ENCODE measurements around the gene CELF2. TPM values are rescaled to one million over a fixed set of nuclear protein-coding genes. Genes with fewer than 3 reads are reported as not detected.

CELF2 gene
- total RNA-seq, 2 donors from 2014 or later = 116 to 124 TPM

GRCh38 chr10:11238893-11239292 lies 221.2 kb downstream of the CELF2 start:
- no peaks in the 10 kb centered on the region for H3K9me3 Mint-ChIP-seq
- no peaks in the 10 kb centered on the region for H3K27me3 Mint-ChIP-seq (ENCODE audit: low read depth)
- peak overlapping the region in 1 of 2 donors; percentile 54 for H3K4me3 Mint-ChIP-seq
- DNase-seq (no peak), ATAC-seq (replicated peaks in 1 of 2) (no peak)
- H3K4me1 Mint-ChIP-seq (ENCODE audit: low read depth) = peaks cover 65% of the 10 kb centered on the region
- peaks cover 4 to 10% of the 10 kb centered on the region in 2 donors for H3K36me3 Mint-ChIP-seq (ENCODE audit: insufficient read depth in 2 of 2)
- peak overlapping the region; percentile 88 for H3K27ac Mint-ChIP-seq

DNA sequence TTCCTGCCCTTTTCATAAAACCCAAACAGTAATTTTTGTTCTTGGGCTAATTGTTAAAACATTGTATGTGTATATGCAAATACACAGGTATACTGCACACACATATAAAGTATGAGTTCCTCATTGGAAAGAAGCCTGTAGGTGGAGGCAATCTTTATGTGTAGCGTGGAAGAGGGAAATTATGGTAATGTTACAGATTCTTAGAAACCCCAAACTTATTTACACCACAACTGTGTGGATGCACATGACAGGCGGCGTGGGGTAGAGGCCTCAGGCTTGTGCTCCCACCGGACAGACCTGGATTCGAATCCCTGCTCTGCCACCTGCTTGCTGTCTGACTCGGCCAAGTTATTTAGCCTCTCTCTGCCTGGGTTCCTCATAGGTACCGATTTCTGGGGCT lies 223.0 kb downstream of the CELF2 start:
- Mint-ChIP-seq H3K9me3 (no peaks in the 10 kb centered on the region), H3K36me3 (ENCODE audit: insufficient read depth in 2 of 2) (peaks cover 4 to 10% of the 10 kb centered on the region in 2 donors)
- ATAC-seq (replicated peaks in 1 of 2) = no peak

DNA sequence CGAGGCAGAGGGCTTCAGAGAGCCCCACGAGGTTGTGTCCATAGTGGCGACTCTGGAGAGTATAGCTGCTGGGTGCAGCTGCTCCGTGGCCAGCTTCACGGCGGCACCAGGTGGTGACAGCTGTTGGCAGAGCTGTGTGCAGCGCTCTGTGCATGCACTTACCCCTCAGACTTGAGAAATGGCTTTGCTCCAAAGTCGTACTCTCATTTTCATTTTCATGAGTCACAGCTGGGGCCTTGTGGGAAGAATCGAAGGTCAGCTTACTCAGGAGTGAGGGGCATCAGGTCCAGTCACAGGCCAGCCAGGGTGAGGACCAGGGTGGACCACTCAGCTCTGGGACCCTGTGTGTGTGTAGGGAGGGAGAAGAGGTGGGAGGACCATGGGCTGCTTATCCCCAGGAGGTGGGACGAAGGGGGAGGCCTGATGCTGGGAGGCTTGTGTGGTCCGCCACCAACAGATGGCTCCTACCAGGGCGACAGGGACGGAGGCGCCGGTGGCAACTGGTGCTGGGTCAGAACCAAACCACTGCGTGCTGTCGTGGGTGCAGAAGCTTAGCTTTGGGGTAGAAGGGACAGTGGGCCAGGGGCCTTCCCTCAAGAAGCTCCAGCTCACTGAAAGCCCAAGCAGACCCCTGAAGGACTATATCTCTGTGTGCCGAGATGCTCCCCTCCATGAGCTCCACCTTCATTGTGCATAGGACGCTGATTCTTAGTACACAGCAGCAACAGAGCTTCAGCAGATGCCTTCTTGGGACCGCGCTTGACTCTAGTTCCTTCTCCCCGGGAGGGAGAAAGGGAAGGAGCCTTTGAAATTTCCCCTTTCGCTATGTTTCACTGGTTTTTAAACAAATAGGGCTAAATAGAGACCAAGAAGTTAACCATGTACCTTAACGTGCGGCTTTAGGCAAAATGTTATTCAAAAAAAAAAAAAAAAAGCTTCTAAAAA lies 225.0 kb downstream of the CELF2 start:
- Mint-ChIP-seq H3K36me3 (ENCODE audit: insufficient read depth in 2 of 2) (peaks cover under 1 to 6% of the 10 kb centered on the region in 2 donors), H3K9me3 (no peaks in the 10 kb centered on the region), H3K4me1 (ENCODE audit: low read depth) (peaks cover 27% of the 10 kb centered on the region), H3K27ac (peak overlapping the region; percentile 95), H3K4me3 (peak overlapping the region; percentile 49 to 86), H3K27me3 (ENCODE audit: low read depth) (no peaks in the 10 kb centered on the region)
- DNase-seq (peak; percentile 53 to 59), ATAC-seq (replicated peaks in 1 of 2) (peak; percentile 70 to 79)

More for the DNA sequence above, 223.0 kb downstream of the CELF2 start:
- DNase-seq = no peak
- no peaks in the 10 kb centered on the region for H3K27me3 Mint-ChIP-seq (ENCODE audit: low read depth)
- peak overlapping the region in 1 of 2 donors; percentile 41 for H3K4me3 Mint-ChIP-seq
- H3K27ac Mint-ChIP-seq = peak overlapping the region; percentile 95
- H3K4me1 Mint-ChIP-seq (ENCODE audit: low read depth) = peaks cover 47% of the 10 kb centered on the region

GRCh38 chr10:11243425-11244222 lies 226.0 kb downstream of the CELF2 start:
- no peak overlapping the region for H3K27ac Mint-ChIP-seq
- H3K27me3 Mint-ChIP-seq (ENCODE audit: low read depth) = no peaks in the 10 kb centered on the region
- DNase-seq (no peak), ATAC-seq (replicated peaks in 1 of 2) (peak in 1 of 2 donors; percentile 16)
- H3K4me1 Mint-ChIP-seq (ENCODE audit: low read depth) = peaks cover 20% of the 10 kb centered on the region
- no peaks in the 10 kb centered on the region for H3K9me3 Mint-ChIP-seq
- H3K4me3 Mint-ChIP-seq = peak overlapping the region; percentile 50 to 64
- peaks cover 2 to 6% of the 10 kb centered on the region in 2 donors for H3K36me3 Mint-ChIP-seq (ENCODE audit: insufficient read depth in 2 of 2)

- Mint-ChIP-seq H3K27ac (no peak overlapping the region), H3K27me3 (ENCODE audit: low read depth) (no peaks in the 10 kb centered on the region), H3K9me3 (no peaks in the 10 kb centered on the region), H3K4me1 (ENCODE audit: low read depth) (peaks cover 17% of the 10 kb centered on the region), H3K36me3 (ENCODE audit: insufficient read depth in 2 of 2) (peaks cover 4 to 5% of the 10 kb centered on the region in 2 donors), H3K4me3 (no peak overlapping the region)
- no peak for ATAC-seq (replicated peaks in 1 of 2)
- no peak for DNase-seq
These were observed 227.4 kb downstream of the CELF2 start for GRCh38 chr10:11245095-11245479.

DNA sequence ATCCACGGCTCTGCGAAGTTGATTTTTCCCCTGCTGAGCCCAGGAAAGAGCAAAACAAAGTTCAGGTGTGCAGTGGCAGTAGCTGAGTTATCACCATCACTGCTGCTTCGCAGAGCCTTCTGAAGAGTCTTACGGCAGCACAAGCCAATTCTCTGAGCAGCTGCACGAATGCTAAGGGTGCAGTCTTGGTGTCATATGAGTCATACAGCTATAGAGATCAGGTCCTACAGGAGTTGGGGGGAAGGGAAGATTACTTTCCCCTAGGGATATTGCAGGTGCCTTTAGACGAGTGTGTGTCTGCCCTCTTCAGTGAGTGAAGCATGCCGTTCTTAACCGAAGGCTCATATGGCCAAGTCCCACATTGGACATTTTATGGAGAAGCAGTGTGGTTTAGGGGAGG lies 227.8 kb downstream of the CELF2 start:
- no peak overlapping the region for H3K4me3 Mint-ChIP-seq
- H3K4me1 Mint-ChIP-seq (ENCODE audit: low read depth) = peaks cover 17% of the 10 kb centered on the region
- H3K27ac Mint-ChIP-seq = no peak overlapping the region
- no peaks in the 10 kb centered on the region for H3K9me3 Mint-ChIP-seq
- peaks cover 4 to 6% of the 10 kb centered on the region in 2 donors for H3K36me3 Mint-ChIP-seq (ENCODE audit: insufficient read depth in 2 of 2)
- DNase-seq (no peak), ATAC-seq (replicated peaks in 1 of 2) (peak; percentile 51 to 54)
- H3K27me3 Mint-ChIP-seq (ENCODE audit: low read depth) = no peaks in the 10 kb centered on the region

DNA sequence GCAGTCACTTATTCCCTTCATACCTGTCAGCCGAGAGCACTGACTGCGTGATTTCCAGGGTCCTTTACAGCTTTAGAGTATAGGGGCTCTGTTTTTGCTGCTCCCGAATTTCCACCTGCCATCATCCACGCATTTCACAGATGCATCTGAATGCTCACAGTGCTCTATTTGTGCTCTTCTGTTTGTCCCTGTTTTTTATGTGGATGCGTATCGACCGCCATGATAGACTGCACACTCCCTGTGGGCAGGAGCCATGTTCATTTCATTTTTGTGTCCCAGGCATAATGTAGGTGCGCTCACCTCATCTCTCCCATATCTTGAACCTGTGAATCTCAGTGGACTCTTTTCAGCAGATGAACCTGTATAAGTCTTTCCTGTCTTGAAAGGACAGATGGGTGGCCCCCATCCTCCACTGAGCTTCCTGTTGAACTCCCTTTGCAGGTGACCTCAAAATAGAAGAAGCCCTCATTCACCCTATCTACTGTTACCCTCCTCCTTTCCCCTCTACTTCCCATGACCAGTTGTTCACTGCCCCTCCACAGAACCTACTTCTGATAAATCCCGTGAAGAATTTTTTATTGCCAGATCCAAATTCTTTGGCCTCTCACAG lies 228.4 kb downstream of the CELF2 start:
- no peaks in the 10 kb centered on the region for H3K9me3 Mint-ChIP-seq
- DNase-seq (no peak), ATAC-seq (replicated peaks in 1 of 2) (no peak)
- H3K36me3 Mint-ChIP-seq (ENCODE audit: insufficient read depth in 2 of 2) = peaks cover 4 to 6% of the 10 kb centered on the region in 2 donors
- no peak overlapping the region for H3K4me3 Mint-ChIP-seq
- H3K27ac Mint-ChIP-seq = no peak overlapping the region
- no peaks in the 10 kb centered on the region for H3K27me3 Mint-ChIP-seq (ENCODE audit: low read depth)
- peaks cover 19% of the 10 kb centered on the region for H3K4me1 Mint-ChIP-seq (ENCODE audit: low read depth)

DNA sequence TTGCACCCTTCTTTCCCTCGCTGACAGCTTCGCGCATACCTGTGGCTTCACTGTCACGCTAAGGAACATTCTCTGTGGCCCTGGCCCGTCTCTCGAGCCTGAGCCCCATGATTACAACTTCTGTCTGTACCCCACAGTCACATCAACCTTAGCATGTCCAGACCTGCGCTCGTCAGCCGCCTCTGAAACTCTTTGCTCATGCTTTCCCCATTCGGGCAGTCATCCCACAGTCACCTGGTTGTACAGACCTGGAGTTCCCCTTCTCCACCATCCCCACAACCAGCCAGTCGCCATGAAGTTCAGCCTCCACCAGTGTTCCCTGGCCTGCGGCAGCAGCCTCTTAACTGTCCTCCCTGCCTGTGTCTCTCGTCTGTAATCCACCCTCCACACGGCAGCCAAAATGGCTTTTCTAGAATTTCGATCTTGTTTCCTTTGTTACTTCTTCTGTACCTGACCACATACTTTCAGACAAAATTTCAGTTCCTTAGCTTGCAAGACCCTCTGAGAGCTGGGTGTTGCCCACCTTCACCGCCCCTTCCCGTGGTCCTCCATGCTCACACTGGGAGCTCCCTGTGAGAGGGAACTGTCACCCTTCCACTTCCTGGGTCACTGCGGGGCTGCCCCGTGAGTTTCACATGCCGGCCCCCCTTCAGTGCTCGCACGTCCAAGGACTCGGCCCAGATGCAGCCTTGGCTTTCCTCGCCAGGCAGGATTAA lies 229.2 kb downstream of the CELF2 start:
- ATAC-seq (replicated peaks in 1 of 2) (peak; percentile 8 to 14), DNase-seq (no peak)
- no peaks in the 10 kb centered on the region for H3K9me3 Mint-ChIP-seq
- H3K4me1 Mint-ChIP-seq (ENCODE audit: low read depth) = peaks cover 19% of the 10 kb centered on the region
- peaks cover 4 to 6% of the 10 kb centered on the region in 2 donors for H3K36me3 Mint-ChIP-seq (ENCODE audit: insufficient read depth in 2 of 2)
- H3K27ac Mint-ChIP-seq = no peak overlapping the region
- no peak overlapping the region for H3K4me3 Mint-ChIP-seq
- H3K27me3 Mint-ChIP-seq (ENCODE audit: low read depth) = no peaks in the 10 kb centered on the region

DNA sequence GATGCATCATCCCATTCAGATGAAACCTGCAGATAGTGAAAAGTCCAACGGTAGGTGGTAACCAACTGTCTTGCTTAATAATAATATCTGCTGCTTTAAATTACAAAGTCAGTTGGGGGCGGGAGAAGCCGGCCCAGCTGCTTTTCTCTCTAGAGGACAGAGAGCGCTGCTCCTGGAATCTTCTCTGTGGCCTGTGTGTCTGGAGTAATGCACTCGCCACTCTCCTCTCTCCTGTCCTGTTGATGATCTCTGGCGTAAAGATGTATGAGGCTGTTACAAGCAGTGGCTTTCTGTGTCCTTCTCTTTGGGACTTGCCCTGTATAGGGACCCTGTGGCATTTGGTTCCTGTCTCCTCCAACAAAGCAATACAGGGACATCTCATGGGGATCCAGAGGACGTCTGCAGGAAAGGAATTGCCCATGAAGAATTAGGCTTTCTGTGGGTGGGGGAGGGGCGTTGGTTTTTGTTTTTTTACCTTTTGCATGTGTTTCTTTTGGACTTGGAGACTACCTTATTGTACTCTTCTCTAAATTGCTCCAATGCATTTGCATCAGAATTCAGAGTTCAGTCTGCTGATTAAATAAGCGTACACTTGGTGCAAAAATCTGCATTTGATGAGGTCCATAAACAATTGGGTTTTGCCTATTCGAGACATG lies 231.6 kb downstream of the CELF2 start:
- Mint-ChIP-seq H3K4me3 (no peak overlapping the region), H3K36me3 (ENCODE audit: insufficient read depth in 2 of 2) (peaks cover 2 to 9% of the 10 kb centered on the region in 2 donors), H3K27me3 (ENCODE audit: low read depth) (no peaks in the 10 kb centered on the region), H3K9me3 (no peaks in the 10 kb centered on the region), H3K27ac (peak overlapping the region; percentile 24), H3K4me1 (ENCODE audit: low read depth) (peaks cover 23% of the 10 kb centered on the region)
- DNase-seq = no peak
- ATAC-seq (replicated peaks in 1 of 2) = no peak

GRCh38 chr10:11249808-11250195 lies 232.1 kb downstream of the CELF2 start:
- H3K9me3 Mint-ChIP-seq = no peaks in the 10 kb centered on the region
- no peak for DNase-seq
- ATAC-seq (replicated peaks in 1 of 2) = no peak
- peak overlapping the region; percentile 24 for H3K27ac Mint-ChIP-seq
- H3K36me3 Mint-ChIP-seq (ENCODE audit: insufficient read depth in 2 of 2) = peaks cover 2 to 9% of the 10 kb centered on the region in 2 donors
- H3K4me3 Mint-ChIP-seq = no peak overlapping the region
- no peaks in the 10 kb centered on the region for H3K27me3 Mint-ChIP-seq (ENCODE audit: low read depth)
- peaks cover 25% of the 10 kb centered on the region for H3K4me1 Mint-ChIP-seq (ENCODE audit: low read depth)

- peaks cover 2 to 9% of the 10 kb centered on the region in 2 donors for H3K36me3 Mint-ChIP-seq (ENCODE audit: insufficient read depth in 2 of 2)
- H3K4me3 Mint-ChIP-seq = no peak overlapping the region
- no peak for ATAC-seq (replicated peaks in 1 of 2)
- no peak overlapping the region for H3K27ac Mint-ChIP-seq
- H3K9me3 Mint-ChIP-seq = no peaks in the 10 kb centered on the region
- H3K4me1 Mint-ChIP-seq (ENCODE audit: low read depth) = peaks cover 30% of the 10 kb centered on the region
- H3K27me3 Mint-ChIP-seq (ENCODE audit: low read depth) = no peaks in the 10 kb centered on the region
- DNase-seq = no peak
These were observed 232.6 kb downstream of the CELF2 start for GRCh38 chr10:11250304-11250703.

DNA sequence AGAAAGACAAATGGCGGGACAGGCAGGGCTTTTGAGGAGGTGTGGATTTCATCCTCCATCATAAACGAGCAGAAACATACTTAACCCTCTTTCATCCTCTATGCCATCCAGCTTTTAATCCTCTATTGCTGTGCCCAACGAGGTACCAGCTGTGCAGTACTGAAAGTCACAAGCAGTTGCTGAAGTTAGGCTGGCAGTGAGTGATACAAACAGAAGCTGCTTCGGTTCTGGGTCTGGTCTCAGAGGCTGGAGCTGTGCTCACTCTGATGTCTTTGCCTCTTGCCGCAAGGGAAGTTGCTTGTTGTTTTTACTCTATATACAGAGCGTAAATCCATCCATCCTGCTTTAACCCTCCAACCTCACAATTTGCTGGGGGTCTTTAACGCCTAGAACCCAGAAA lies 235.2 kb downstream of the CELF2 start:
- H3K27ac Mint-ChIP-seq = peak overlapping the region; percentile 4
- DNase-seq = no peak
- no peaks in the 10 kb centered on the region for H3K27me3 Mint-ChIP-seq (ENCODE audit: low read depth)
- H3K4me3 Mint-ChIP-seq = no peak overlapping the region
- H3K4me1 Mint-ChIP-seq (ENCODE audit: low read depth) = peaks cover 56% of the 10 kb centered on the region
- no peaks in the 10 kb centered on the region for H3K9me3 Mint-ChIP-seq
- H3K36me3 Mint-ChIP-seq (ENCODE audit: insufficient read depth in 2 of 2) = peaks cover 9 to 15% of the 10 kb centered on the region in 2 donors
- no peak for ATAC-seq (replicated peaks in 1 of 2)
